HAP-1 (cell line): Measurements from ENCODE around the gene CCRL2.

Experiments used
- DNase-seq, 2 experiments: peaks; one replicate each; pipeline ENCODE4 v3.0.0-alpha.2; 2016 to 2020; ENCODE audit warnings: low spot score in 2 of 2
- H3K27me3 ChIP-seq: fragments of 250-450 bp; sonication (Bioruptor Pico); 2 replicates; pipeline ENCODE4 v1.5.1; 2020; ENCODE audit warnings: low read depth, mild to moderate bottlenecking, moderate library complexity
- H3K36me3 ChIP-seq: fragments of 250-450 bp; sonication (Bioruptor Pico); replicated peaks from 2 replicates; pipeline ENCODE4 v1.5.1; 2020; ENCODE audit warnings: mild to moderate bottlenecking
- H3K4me1 ChIP-seq: fragments of 250-450 bp; sonication (Bioruptor Pico); 2 replicates; pipeline ENCODE4 v1.5.1; 2020; ENCODE audit warnings: mild to moderate bottlenecking
- H3K4me3 ChIP-seq: fragments of 250-450 bp; sonication (Bioruptor Pico); 2 replicates; pipeline ENCODE4 v1.5.1; 2020; ENCODE audit warnings: mild to moderate bottlenecking, moderate library complexity
- H3K9me3 ChIP-seq: fragments of 250-450 bp; sonication (Bioruptor Pico); 2 replicates; pipeline ENCODE4 v1.5.1; 2020; ENCODE audit warnings: mild to moderate bottlenecking, moderate library complexity
- in situ Hi-C: fragments of 300-500 bp; cut with MboI; formaldehyde crosslinking; loops from 3 replicates; pipeline ENCODE4 v1.14.3; 2020; ENCODE audit warnings: low sequenced_read_pairs, inconsistent platforms, mixed read lengths

Gene CCRL2, protein sequence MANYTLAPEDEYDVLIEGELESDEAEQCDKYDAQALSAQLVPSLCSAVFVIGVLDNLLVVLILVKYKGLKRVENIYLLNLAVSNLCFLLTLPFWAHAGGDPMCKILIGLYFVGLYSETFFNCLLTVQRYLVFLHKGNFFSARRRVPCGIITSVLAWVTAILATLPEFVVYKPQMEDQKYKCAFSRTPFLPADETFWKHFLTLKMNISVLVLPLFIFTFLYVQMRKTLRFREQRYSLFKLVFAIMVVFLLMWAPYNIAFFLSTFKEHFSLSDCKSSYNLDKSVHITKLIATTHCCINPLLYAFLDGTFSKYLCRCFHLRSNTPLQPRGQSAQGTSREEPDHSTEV

DNA sequence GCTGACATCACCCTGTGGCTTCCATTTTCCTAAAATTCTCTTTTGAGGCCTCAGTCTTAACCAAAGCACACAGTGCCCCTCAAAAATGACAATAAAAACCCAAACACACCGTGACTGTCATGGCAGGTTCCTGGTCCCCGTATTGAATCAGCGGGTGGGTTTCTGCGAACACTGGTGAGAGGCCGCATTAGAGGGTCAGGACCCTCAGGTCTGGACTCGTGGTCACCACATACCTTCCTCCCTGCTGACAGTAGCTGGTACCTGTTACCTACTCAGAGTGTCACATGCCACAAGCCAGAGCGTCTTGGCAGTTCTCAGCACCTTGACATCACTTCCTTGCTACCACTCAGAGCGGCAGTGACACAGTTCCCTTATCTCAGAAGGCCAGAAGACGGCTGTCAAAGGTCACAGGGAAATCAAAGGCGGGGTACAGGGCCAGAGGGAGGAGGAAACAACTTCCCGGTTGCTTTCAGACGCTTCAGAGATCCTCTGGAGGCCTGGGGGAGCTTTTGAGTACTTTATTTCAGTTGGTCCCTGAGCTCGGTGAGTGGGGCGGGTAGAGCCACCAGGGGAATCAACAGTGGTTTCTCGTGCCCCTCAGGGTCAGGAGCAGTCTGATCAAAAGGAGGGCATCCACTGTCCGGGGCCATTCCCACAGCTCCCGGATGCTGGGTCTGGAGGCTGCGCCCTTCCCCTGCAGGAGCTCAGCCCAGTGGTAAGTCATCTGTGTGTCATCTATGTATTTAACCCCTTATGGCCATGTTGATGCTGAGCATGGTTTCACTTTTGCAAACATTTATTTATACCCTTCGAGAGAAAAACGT lies at the start of gene CCRL2, which contains the start of gene CCR5AS:
CCRL2 (plus strand) TSS at position 472 of the 824 bp plus-strand sequence. CDS start 821 bp downstream, outside the sequence.
CCR5AS (minus strand) TSS at position 279 of the 824 bp plus-strand sequence.
- Histone ChIP-seq H3K4me3 (no peak within 1 kb of the TSS), H3K27me3 (peaks cover 15% of the 10 kb centered on the region), H3K36me3 (no peaks in the 10 kb centered on the region), H3K4me1 (no peaks in the 10 kb centered on the region), H3K9me3 (no peaks in the 10 kb centered on the region)
- DNase-seq = no peak
- in situ Hi-C loops = no loop called here

DNA sequence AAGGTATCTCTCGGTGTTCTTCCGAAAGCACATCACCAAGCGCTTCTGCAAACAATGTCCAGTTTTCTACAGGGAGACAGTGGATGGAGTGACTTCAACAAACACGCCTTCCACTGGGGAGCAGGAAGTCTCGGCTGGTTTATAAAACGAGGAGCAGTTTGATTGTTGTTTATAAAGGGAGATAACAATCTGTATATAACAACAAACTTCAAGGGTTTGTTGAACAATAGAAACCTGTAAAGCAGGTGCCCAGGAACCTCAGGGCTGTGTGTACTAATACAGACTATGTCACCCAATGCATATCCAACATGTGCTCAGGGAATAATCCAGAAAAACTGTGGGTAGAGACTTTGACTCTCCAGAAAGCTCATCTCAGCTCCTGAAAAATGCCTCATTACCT lies 48.6 kb upstream of the CCRL2 start:
- no peak for DNase-seq
- in situ Hi-C loops = no loop called here
- Histone ChIP-seq H3K36me3 (no peaks in the 10 kb centered on the region), H3K4me3 (no peak overlapping the region), H3K27me3 (peaks cover 10% of the 10 kb centered on the region), H3K4me1 (no peaks in the 10 kb centered on the region), H3K9me3 (no peaks in the 10 kb centered on the region)

DNA sequence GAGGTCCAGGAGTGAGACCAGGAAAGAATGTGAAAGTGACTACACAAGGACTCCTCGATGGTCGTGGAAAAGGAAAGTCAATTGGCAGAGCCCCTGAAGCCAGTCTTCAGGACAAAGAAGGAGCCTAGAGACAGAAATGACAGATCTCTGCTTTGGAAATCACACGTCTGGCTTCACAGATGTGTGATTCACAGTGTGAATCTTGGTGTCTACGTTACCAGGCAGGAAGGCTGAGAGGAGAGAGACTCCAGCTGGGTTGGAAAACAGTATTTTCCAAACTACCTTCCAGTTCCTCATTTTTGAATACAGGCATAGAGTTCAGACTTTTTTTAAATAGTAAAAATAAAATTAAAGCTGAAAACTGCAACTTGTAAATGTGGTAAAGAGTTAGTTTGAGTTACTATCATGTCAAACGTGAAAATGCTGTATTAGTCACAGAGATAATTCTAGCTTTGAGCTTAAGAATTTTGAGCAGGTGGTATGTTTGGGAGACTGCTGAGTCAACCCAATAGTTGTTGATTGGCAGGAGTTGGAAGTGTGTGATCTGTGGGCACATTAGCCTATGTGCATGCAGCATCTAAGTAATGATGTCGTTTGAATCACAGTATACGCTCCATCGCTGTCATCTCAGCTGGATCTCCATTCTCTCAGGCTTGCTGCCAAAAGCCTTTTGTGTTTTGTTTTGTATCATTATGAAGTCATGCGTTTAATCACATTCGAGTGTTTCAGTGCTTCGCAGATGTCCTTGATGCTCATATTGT lies 47.1 kb upstream of the CCRL2 start:
- Histone ChIP-seq H3K36me3 (no peaks in the 10 kb centered on the region), H3K4me3 (no peak overlapping the region), H3K4me1 (no peaks in the 10 kb centered on the region), H3K9me3 (no peaks in the 10 kb centered on the region), H3K27me3 (peaks cover 5% of the 10 kb centered on the region; the same call in 1 of the 2 replicates)
- DNase-seq = no peak
- in situ Hi-C loops = no loop called here

DNA sequence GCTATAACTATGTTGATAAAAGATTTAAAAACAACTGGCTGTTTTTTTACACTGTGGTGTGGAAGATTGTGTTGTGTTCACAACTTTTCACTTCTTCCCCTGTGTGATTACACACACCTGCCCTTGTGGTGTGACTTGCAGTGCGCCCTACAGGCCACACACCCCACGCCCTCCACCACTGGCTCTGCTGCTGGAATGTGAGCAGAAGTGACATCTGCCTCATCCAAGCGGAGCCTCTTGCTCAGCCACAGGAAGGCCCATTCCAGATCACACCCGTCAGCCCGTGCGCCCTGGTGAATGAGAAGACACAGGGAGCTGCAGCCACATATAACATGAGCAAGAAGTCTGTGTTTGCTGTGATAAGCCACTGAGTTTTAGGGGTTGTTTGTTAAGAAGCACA lies 46.2 kb upstream of the CCRL2 start:
- in situ Hi-C loops = no loop called here
- no peaks in the 10 kb centered on the region for H3K9me3 ChIP-seq
- no peaks in the 10 kb centered on the region for H3K4me1 ChIP-seq
- no peak overlapping the region for H3K4me3 ChIP-seq
- H3K36me3 ChIP-seq = no peaks in the 10 kb centered on the region
- peaks cover 5% of the 10 kb centered on the region; the same call in 1 of the 2 replicates for H3K27me3 ChIP-seq
- DNase-seq = no peak

DNA sequence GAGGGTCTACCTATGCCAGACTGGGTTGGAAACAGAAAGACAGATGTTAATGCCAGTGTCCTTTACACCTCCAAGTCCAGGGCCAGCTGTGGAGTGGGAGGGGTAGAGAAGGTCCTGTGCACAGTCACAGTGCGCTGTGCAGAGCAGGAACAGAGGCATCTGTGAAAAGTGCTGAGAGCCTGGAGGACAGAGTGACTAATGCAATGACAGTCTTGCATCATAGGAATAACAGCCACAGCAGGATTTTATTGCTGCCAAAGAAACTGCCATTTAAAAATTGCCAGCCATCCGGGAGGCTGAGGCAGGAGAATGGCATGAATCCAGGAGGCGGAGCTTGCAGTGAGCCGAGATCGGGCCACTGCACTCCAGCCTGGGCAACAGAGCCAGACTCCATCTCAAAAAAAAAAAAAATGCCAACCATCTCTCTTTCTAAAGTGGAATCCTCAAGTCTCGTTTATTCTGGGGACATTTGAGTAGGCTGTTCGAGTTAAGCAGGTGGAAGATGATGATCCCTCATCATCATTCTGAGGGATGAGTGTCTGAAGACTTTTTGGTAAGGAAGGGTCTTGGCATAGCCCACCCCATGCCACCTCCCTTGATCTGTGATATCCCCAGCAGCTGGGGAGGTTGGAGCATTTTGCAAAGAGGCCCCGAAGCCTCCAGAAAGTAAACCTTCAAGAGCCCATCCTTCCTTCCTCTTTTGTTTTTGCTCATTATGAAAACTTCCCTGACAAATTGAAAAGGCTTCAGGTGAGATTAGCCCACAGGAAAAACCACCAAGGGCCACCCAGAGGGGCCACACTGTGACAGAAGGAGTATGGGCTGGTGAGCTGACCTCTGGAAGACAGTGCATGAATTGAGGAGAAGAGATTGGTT lies 45.4 kb upstream of the CCRL2 start:
- Histone ChIP-seq H3K4me3 (no peak overlapping the region), H3K36me3 (no peaks in the 10 kb centered on the region), H3K9me3 (no peaks in the 10 kb centered on the region), H3K27me3 (0 out of 2 replicates have a peak, but pooled peaks cover 5% of the 10 kb centered on the region), H3K4me1 (no peaks in the 10 kb centered on the region)
- in situ Hi-C loops = no loop called here
- DNase-seq = no peak

DNA sequence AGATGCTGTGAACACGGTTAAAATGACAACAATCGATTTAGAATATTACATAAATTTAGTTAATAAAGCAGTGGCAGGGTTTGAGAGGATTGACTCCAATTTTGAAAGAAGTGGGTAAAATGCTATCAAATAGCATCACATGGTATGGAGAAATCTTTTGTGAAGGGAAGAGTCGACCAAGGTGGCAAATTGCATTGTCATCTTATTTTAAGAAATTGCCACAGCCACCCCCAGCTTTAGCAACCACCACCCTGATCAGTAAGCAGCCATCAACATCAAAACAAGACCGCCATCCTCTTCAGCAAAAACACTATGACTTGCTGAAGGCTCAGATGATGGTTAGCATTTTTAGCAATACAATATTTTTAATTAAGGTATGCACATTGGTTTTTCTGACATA lies 42.0 kb upstream of the CCRL2 start:
- Histone ChIP-seq H3K4me1 (no peaks in the 10 kb centered on the region), H3K9me3 (no peaks in the 10 kb centered on the region), H3K27me3 (peaks cover 22% of the 10 kb centered on the region), H3K36me3 (no peaks in the 10 kb centered on the region), H3K4me3 (no peak overlapping the region)
- DNase-seq = no peak
- in situ Hi-C loops = no loop called here

DNA sequence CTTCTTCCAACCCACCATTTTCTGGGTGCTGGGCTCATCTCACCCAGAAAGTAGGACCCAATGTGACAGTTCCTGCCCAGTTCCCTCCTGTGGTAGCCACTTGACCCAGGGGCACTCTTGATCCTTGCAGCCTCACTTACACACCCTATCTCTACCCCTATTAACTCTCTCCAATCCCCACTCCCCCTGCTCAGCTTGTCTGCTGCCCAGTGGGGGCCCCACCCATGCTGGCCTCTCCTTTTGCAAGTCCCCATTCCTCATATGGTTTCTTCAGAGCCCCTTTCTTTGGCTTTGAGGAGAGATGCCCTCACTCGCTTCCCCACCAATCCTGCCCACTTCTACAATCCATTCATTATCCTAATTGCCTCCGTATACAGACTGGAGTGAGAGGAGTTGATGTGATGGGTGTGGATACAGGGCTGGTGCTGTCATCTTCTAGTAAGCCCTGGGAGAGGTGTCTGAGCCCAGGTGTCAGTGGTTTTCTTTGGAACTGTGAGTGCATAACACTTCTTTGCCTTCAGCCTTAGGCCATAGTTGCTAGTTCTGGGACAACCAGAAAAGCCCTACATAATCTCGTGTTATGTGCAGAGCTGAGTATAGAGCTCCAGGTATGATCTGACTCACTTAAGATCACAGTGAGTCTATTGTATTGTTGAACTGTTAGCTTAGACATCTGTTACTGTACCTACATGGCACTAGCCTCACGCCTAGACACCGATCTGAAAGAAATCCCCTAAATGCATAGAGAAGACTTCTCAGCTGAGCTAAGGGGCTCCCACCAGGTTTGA lies 41.1 kb upstream of the CCRL2 start:
- Histone ChIP-seq H3K36me3 (no peaks in the 10 kb centered on the region), H3K4me3 (no peak overlapping the region), H3K4me1 (no peaks in the 10 kb centered on the region), H3K27me3 (peaks cover 27% of the 10 kb centered on the region), H3K9me3 (no peaks in the 10 kb centered on the region)
- in situ Hi-C loops = no loop called here
- no peak for DNase-seq

DNA sequence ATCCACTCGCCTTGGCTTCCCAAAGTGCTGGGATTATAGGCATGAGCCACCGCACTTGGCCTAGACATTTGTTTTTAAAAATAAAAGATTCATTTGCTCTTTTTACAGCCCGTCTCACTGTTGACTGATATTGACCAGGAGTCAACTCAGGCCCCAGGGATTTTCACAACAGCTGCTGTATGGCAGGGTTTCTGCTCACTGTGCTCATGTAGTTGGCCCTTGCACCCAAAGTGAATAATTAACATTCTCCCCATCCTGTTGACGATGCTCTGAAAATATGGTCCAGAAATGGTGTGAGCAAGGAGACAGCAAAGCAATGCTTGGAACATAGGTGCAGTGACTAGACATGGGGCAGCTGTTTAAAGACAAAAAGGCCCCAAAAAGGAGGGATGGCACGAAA lies 39.2 kb upstream of the CCRL2 start:
- DNase-seq = no peak
- H3K27me3 ChIP-seq = peaks cover 38% of the 10 kb centered on the region
- in situ Hi-C loops = no loop called here
- no peak overlapping the region for H3K4me3 ChIP-seq
- H3K9me3 ChIP-seq = no peaks in the 10 kb centered on the region
- H3K4me1 ChIP-seq = no peaks in the 10 kb centered on the region
- H3K36me3 ChIP-seq = no peaks in the 10 kb centered on the region

DNA sequence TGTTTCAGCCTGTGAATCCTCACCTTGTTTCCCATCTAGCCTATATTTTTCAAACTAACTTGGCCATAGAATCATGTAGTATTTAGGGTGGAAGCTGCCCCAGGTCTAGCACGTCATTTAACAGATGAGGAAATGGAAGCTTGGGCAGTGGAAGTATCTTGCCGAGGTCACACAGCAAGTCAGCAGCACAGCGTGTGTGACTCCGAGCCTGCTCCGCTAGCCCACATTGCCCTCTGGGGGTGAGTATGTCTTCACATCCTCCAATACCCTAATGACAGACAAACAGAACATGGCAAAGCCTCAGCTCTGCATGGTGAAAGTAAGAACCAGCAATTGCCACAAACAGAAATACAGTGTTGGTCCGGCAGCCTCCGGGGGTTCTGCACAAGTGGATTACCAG lies 38.5 kb upstream of the CCRL2 start:
- no peaks in the 10 kb centered on the region for H3K4me1 ChIP-seq
- H3K36me3 ChIP-seq = no peaks in the 10 kb centered on the region
- no peak for DNase-seq
- H3K4me3 ChIP-seq = no peak overlapping the region
- no peaks in the 10 kb centered on the region for H3K9me3 ChIP-seq
- peaks cover 43% of the 10 kb centered on the region for H3K27me3 ChIP-seq
- in situ Hi-C loops = no loop called here

DNA sequence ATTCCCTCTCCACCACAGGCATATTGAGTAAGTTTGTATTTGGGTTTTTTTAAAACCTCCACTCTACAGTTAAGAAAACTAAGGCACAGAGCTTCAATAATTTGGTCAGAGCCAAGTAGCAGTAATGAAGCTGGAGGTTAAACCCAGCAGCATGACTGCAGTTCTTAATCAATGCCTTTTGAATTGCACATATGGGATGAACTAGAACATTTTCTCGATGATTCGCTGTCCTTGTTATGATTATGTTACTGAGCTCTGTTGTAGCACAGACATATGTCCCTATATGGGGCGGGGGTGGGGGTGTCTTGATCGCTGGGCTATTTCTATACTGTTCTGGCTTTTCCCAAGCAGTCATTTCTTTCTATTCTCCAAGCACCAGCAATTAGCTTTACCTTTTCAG lies 37.9 kb upstream of the CCRL2 start:
- Histone ChIP-seq H3K4me1 (no peaks in the 10 kb centered on the region), H3K36me3 (no peaks in the 10 kb centered on the region), H3K9me3 (no peaks in the 10 kb centered on the region), H3K4me3 (no peak overlapping the region), H3K27me3 (peaks cover 48% of the 10 kb centered on the region)
- in situ Hi-C loops = no loop called here
- DNase-seq = no peak

DNA sequence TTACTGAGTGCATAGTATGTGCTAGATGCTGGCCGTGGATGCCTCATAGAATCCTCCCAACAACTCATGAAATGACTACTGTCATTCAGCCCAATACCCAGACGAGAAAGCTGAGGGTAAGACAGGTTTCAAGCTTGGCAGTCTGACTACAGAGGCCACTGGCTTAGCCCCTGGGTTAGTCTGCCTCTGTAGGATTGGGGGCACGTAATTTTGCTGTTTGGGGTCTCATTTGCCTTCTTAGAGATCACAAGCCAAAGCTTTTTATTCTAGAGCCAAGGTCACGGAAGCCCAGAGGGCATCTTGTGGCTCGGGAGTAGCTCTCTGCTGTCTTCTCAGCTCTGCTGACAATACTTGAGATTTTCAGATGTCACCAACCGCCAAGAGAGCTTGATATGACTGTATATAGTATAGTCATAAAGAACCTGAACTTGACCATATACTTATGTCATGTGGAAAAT lies 37.4 kb upstream of the CCRL2 start:
- DNase-seq = no peak
- no peaks in the 10 kb centered on the region for H3K9me3 ChIP-seq
- no peaks in the 10 kb centered on the region for H3K4me1 ChIP-seq
- no peak overlapping the region for H3K4me3 ChIP-seq
- peaks cover 54% of the 10 kb centered on the region for H3K27me3 ChIP-seq
- in situ Hi-C loops = no loop called here
- H3K36me3 ChIP-seq = no peaks in the 10 kb centered on the region

DNA sequence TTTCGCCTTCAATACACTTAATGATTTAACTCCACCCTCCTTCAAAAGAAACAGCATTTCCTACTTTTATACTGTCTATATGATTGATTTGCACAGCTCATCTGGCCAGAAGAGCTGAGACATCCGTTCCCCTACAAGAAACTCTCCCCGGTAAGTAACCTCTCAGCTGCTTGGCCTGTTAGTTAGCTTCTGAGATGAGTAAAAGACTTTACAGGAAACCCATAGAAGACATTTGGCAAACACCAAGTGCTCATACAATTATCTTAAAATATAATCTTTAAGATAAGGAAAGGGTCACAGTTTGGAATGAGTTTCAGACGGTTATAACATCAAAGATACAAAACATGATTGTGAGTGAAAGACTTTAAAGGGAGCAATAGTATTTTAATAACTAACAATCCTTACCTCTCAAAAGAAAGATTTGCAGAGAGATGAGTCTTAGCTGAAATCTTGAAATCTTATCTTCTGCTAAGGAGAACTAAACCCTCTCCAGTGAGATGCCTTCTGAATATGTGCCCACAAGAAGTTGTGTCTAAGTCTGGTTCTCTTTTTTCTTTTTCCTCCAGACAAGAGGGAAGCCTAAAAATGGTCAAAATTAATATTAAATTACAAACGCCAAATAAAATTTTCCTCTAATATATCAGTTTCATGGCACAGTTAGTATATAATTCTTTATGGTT lies 36.1 kb upstream of the CCRL2 start, which contains the start of gene CCR5:
CCR5 (plus strand) TSS at position 108 of the 680 bp plus-strand sequence. CDS start 1,957 bp downstream, outside the sequence.
- H3K4me3 ChIP-seq = no peak within 1 kb of the TSS
- no peaks in the 10 kb centered on the region for H3K9me3 ChIP-seq
- H3K4me1 ChIP-seq = no peaks in the 10 kb centered on the region
- DNase-seq = no peak
- in situ Hi-C loops = no loop called here
- no peaks in the 10 kb centered on the region for H3K36me3 ChIP-seq
- peaks cover 61% of the 10 kb centered on the region for H3K27me3 ChIP-seq
